Liver (tissue), 3 donors: ENCODE data around the gene TDO2.

ENCODE experiments used
- EGR1 ChIP-seq, 2 donors: IDR thresholded peaks; 2 replicates each; pipeline ENCODE4 v1.6.1; 2016 to 2018; ENCODE audit warnings: antibody characterized with exemption in 2 of 2, low read depth in 2 of 2
- GABPA ChIP-seq, 2 donors: IDR thresholded peaks in 1 of 2; conservative IDR thresholded peaks in 1 of 2; 2 replicates each; pipeline ENCODE4 v1.6.1; 2016; ENCODE audit warnings: antibody characterized with exemption in 2 of 2, mild to moderate bottlenecking in 1 of 2, moderate library complexity in 1 of 2
- HNF4A ChIP-seq, 2 donors: conservative IDR thresholded peaks; 2 replicates each; pipeline ENCODE4 v1.6.1; 2016; ENCODE audit warnings: antibody characterized with exemption in 2 of 2, mild to moderate bottlenecking in 2 of 2
- JUND ChIP-seq, 2 donors: IDR thresholded peaks; 2 replicates each; pipeline ENCODE4 v1.6.1; 2016; ENCODE audit warnings: antibody characterized with exemption in 2 of 2
- RAD21 ChIP-seq, 2 donors: IDR thresholded peaks; 2 replicates each; pipeline ENCODE4 v1.6.1; 2016; ENCODE audit warnings: antibody characterized with exemption in 2 of 2, mild to moderate bottlenecking in 2 of 2
- REST ChIP-seq: IDR thresholded peaks from 2 replicates; pipeline ENCODE4 v1.6.1; 2016; ENCODE audit warnings: antibody characterized with exemption, mild to moderate bottlenecking
- RXRA ChIP-seq, 2 donors: IDR thresholded peaks; 2 replicates each; pipeline ENCODE4 v1.6.1; 2017 to 2018; ENCODE audit warnings: antibody characterized with exemption in 2 of 2, mild to moderate bottlenecking in 1 of 2
- SP1 ChIP-seq: IDR thresholded peaks from 2 replicates; pipeline ENCODE4 v1.6.1; 2018; ENCODE audit warnings: antibody characterized with exemption, mild to moderate bottlenecking
- TAF1 ChIP-seq: conservative IDR thresholded peaks from 2 replicates; pipeline ENCODE4 v1.6.1; 2016; ENCODE audit warnings: antibody characterized with exemption, mild to moderate bottlenecking
- YY1 ChIP-seq: IDR thresholded peaks from 2 replicates; pipeline ENCODE4 v1.6.1; 2016; ENCODE audit warnings: antibody characterized with exemption, mild to moderate bottlenecking
- ZBTB33 ChIP-seq: IDR thresholded peaks from 2 replicates; pipeline ENCODE4 v1.6.1; 2016; ENCODE audit warnings: antibody characterized with exemption
- TF ChIP-seq, protein P1 (sequence below): fragments of 150-350 bp; IDR thresholded peaks from 2 replicates; pipeline ENCODE4 v1.5.1; 2017; ENCODE audit warnings: improper control_type of control experiment, low read depth, low read length; ENCODE audit not compliant: missing input control
- TF ChIP-seq, protein P2 (sequence below): IDR thresholded peaks from 2 replicates; pipeline ENCODE4 v1.6.1; 2016; ENCODE audit warnings: antibody characterized with exemption
- donor health status: healthy.
- donor health status: healthy.

- TF ChIP-seq GABPA (IDR thresholded peaks at IDR 0.05 in 1 of 2, conservative IDR thresholded peaks at IDR 0.05 in 1 of 2) (no peak), REST (peak; percentile 76), YY1 (peak; percentile 69), JUND (IDR thresholded peaks at IDR 0.05) (peak; percentile 97 to 99), RXRA (IDR thresholded peaks at IDR 0.05) (peak; percentile 39 to 81), SP1 (peak; percentile 94), RAD21 (IDR thresholded peaks at IDR 0.05) (peak; percentile 14 to 28), ZBTB33 (peak; percentile 74), TAF1 (no peak), HNF4A (conservative IDR thresholded peaks at IDR 0.05) (peak; percentile 99 to 100), EGR1 (IDR thresholded peaks at IDR 0.05; ENCODE audit: low read depth in 2 of 2) (no peak)
- TF ChIP-seq, protein P1, sequence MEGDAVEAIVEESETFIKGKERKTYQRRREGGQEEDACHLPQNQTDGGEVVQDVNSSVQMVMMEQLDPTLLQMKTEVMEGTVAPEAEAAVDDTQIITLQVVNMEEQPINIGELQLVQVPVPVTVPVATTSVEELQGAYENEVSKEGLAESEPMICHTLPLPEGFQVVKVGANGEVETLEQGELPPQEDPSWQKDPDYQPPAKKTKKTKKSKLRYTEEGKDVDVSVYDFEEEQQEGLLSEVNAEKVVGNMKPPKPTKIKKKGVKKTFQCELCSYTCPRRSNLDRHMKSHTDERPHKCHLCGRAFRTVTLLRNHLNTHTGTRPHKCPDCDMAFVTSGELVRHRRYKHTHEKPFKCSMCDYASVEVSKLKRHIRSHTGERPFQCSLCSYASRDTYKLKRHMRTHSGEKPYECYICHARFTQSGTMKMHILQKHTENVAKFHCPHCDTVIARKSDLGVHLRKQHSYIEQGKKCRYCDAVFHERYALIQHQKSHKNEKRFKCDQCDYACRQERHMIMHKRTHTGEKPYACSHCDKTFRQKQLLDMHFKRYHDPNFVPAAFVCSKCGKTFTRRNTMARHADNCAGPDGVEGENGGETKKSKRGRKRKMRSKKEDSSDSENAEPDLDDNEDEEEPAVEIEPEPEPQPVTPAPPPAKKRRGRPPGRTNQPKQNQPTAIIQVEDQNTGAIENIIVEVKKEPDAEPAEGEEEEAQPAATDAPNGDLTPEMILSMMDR = no peak
- TF ChIP-seq, protein P2, sequence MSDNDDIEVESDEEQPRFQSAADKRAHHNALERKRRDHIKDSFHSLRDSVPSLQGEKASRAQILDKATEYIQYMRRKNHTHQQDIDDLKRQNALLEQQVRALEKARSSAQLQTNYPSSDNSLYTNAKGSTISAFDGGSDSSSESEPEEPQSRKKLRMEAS = peak; percentile 71
Observed at GRCh38 chr4:155954939-155955338, 51.4 kb downstream of the TDO2 start.
